ENCODE data around the gene RASGRF1.
"Not testable (repeated sequence)": the region's sequence is repeated elsewhere in the genome, so short reads cannot be mapped to it uniquely, and the experiment has no call there.

Gene RASGRF1

GRCh38 chr15:78996894-78997275, 93.7 kb downstream of the RASGRF1 start:
- Histone ChIP-seq H3K9ac (no peak overlapping the region), H3K27ac (no peak overlapping the region), H3K36me3 (ENCODE audit: insufficient read depth) (no peaks in the 10 kb centered on the region), H2AFZ (ENCODE audit: low read depth) (no peak overlapping the region), H3K4me2 (no peak overlapping the region), H3K4me1 (ENCODE audit: low read depth, poor library complexity, severe bottlenecking) (no peaks in the 10 kb centered on the region), H3K27me3 (ENCODE audit: insufficient read depth, low read depth) (no peaks in the 10 kb centered on the region), H4K20me1 (ENCODE audit: insufficient read depth) (no peaks in the 10 kb centered on the region), H3K79me2 (ENCODE audit: insufficient read depth, low read depth) (no peaks in the 10 kb centered on the region), H3K4me3 (IDR thresholded peaks at IDR 0.05; ENCODE audit: insufficient read depth, low read depth, low read length) (no peak overlapping the region)
- no peak for TF ChIP-seq CTCF (conservative IDR thresholded peaks at IDR 0.05; ENCODE audit: low read depth, low read length)

GRCh38 chr15:78995921-78996893, 94.4 kb downstream of the RASGRF1 start:
- Histone ChIP-seq H2AFZ (ENCODE audit: low read depth) (no peak overlapping the region), H3K36me3 (ENCODE audit: insufficient read depth) (no peaks in the 10 kb centered on the region), H3K79me2 (ENCODE audit: insufficient read depth, low read depth) (no peaks in the 10 kb centered on the region), H3K4me1 (ENCODE audit: low read depth, poor library complexity, severe bottlenecking) (no peaks in the 10 kb centered on the region), H4K20me1 (ENCODE audit: insufficient read depth) (no peaks in the 10 kb centered on the region), H3K27ac (no peak overlapping the region), H3K4me2 (no peak overlapping the region), H3K9ac (no peak overlapping the region), H3K27me3 (ENCODE audit: insufficient read depth, low read depth) (no peaks in the 10 kb centered on the region), H3K4me3 (IDR thresholded peaks at IDR 0.05; ENCODE audit: insufficient read depth, low read depth, low read length) (no peak overlapping the region)
- no peak for TF ChIP-seq CTCF (conservative IDR thresholded peaks at IDR 0.05; ENCODE audit: low read depth, low read length)

- H3K4me2 ChIP-seq; H3K27ac ChIP-seq; H3K27me3 ChIP-seq (ENCODE audit: insufficient read depth, low read depth): not testable (repeated sequence)
Measured at GRCh38 chr15:78995161-78995560, 95.4 kb downstream of the RASGRF1 start.

GRCh38 chr15:78993931-78994530, 96.5 kb downstream of the RASGRF1 start:
- H3K9ac ChIP-seq: no peak overlapping the region
- H3K27ac ChIP-seq: no peak overlapping the region
- no peaks in the 10 kb centered on the region for H3K4me1 ChIP-seq (ENCODE audit: low read depth, poor library complexity, severe bottlenecking)
- no peaks in the 10 kb centered on the region for H3K79me2 ChIP-seq (ENCODE audit: insufficient read depth, low read depth)
- no peak overlapping the region for H3K4me2 ChIP-seq
- no peak overlapping the region for H2AFZ ChIP-seq (ENCODE audit: low read depth)
- TF ChIP-seq CTCF (conservative IDR thresholded peaks at IDR 0.05; ENCODE audit: low read depth, low read length): no peak
- no peak overlapping the region for H3K4me3 ChIP-seq (IDR thresholded peaks at IDR 0.05; ENCODE audit: insufficient read depth, low read depth, low read length)
- no peaks in the 10 kb centered on the region for H4K20me1 ChIP-seq (ENCODE audit: insufficient read depth)
- no peaks in the 10 kb centered on the region for H3K27me3 ChIP-seq (ENCODE audit: insufficient read depth, low read depth)
- H3K36me3 ChIP-seq (ENCODE audit: insufficient read depth): no peaks in the 10 kb centered on the region

More at GRCh38 chr15:78995161-78995560, 95.4 kb downstream of the RASGRF1 start:
- not testable (repeated sequence) for H4K20me1 ChIP-seq (ENCODE audit: insufficient read depth); H3K4me1 ChIP-seq (ENCODE audit: low read depth, poor library complexity, severe bottlenecking); H3K79me2 ChIP-seq (ENCODE audit: insufficient read depth, low read depth); H3K4me3 ChIP-seq (IDR thresholded peaks at IDR 0.05; ENCODE audit: insufficient read depth, low read depth, low read length); H3K36me3 ChIP-seq (ENCODE audit: insufficient read depth); H3K9ac ChIP-seq; H2AFZ ChIP-seq (ENCODE audit: low read depth)
